Globus pallidus (tissue), 1 donor: ENCODE data around the gene SUGCT.
"Not testable (repeated sequence)": the region's sequence is repeated elsewhere in the genome, so short reads cannot be mapped to it uniquely, and the experiment has no call there.

Source experiments
- DNase-seq: peaks from one replicate; pipeline ENCODE4 v3.0.0-alpha.2; 2015; ENCODE audit warnings: low spot score

The SUGCT gene

DNA sequence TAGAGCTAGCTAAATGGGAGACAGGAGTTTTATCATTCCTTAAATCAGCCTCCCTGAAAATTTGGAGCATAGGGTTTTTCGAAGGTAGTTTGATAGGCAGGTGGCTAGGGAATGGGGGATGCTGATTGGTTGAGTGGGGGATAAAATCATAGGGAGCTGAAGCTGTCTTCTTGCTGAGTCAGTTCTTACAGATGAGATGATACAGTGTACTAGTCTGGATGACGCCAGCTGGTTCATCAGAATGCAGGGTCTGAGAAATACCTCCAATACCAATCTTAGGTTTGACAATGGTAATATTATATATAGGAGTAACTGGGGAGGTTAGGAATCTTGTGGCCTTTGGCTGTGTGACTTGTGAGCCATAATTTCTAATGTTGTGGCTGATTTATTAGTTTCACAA, 271.2 kb downstream of the SUGCT start:
- DNase-seq = no peak

DNA sequence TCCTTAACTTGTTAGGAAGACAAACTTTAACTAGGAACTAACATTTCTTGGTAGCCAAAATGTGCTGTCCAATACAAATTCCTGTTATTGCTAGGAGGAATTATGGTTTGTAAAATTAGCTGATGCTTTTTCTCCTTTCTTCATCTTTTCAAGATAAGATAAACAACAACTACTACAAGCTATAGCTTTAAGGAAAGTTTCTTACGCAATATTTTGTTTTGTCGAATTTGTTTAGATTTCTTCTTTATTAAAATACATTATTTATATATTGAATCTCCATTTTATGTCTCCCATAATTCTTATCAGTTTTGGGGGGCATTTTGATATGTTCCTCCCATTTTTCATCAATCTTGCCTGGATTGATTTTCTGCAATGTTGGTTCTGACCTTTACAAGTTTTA, 277.5 kb downstream of the SUGCT start:
- no peak for DNase-seq

DNA sequence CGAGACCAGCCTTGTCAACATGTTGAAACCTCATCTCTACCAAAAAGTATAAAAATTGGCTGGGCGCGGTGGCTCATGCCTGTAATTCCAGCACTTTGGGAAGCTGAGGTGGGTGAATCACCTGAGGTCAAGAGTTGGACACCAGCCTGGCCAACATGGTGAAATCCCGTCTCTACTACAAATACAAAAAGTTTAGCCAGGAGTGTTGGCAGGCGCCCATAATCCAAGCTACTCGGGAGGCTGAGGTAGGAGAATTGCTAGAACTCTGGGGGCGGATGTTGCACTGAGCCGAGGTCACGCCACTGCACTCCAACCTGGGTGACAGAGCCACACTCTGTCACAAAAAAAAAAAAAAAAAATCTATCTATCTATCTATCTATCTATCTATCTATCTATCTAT, 279.9 kb downstream of the SUGCT start:
- not testable (repeated sequence) for DNase-seq

DNA sequence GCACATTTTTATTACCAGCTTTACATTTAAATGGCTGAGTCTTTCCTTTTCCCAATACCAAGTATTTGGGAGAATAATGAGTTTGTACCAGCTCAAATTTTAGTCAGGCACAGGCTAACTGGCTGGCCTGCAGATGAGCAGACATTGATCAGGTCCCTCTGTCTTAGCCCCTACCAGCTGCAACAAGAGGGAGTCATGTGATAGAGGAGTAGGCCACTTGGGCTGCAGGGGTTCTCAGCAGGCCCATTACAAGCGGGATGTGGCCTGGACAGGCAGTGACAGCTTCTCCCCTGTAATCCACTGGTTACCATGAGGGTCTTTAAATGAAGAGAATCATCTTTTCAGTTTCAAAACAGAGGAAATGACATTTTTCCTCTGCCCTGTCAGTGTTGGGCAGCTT, 283.6 kb downstream of the SUGCT start:
- no peak for DNase-seq

DNA sequence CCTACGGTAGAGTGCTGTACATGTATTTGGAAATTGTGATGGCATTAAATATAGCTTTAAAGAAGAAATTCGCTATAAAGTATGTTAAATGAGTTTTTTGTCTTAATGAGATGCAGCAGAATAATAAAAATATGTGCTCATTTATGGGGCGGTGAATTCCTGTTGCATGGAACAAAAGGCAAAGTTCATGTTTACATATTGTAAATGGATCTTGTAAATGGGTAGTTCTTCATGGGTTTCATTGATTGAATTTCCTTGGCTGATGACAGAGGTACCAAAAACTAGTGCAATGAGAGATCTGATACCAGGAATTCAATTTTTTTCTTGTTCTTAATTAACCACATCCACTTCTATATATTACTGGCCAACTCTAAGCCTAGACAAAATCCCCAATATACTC, 284.2 kb downstream of the SUGCT start:
- no peak for DNase-seq

DNA sequence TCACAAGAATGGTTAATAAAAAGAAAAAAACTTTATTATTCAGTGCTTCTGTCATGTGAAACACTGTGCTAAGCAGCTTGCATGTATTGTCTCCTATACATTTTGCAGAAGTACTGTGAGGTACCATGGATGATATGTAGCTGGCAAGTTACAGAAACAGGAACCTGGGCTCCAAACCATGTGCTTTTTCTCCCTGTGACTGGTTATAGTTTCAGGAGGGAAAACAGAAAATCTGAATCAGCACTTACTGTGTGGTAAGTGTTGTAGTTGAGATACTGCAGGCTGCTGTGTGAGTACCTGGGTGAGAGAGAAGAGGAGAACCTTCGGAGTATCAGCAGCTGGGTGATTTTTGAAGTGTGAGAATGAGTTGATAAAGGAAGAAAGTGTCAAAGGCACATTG, 285.0 kb downstream of the SUGCT start:
- peak; percentile 26 for DNase-seq

DNA sequence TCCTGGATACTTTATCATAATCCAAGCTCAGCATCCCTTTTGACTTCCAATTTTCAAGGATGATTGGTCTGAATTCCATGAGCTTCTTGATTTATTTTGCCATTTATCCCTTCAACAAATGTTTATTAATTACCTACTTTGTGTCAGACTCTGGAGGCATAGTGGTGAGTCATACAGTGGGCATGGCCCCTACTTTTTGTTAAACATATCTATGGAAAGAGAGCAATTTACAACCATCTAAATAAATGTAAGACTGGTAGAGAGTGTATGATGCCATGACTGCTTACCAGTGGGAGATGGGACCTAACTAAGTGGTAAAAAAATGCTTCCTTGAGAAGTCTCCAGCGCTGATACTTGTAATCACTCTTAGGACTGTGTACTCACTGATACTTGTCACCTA, 286.6 kb downstream of the SUGCT start:
- DNase-seq = no peak

DNA sequence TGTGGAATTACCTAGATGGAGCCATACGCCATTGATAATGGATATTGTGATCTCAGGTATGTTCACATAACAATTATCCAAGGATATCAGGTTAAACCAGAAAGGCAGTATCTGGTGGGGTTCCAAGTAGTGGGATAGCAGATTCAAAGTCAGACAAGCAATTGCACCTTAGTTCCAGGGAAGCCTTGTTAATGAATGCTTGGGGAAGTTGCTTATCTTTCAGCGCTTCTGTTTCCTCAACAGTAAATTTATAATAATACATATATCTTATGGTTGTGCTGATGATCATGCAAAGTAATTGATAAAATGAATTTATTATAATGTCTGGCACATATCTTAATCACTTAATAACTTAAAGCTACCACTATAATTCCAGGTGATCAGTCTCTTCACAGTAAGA, 290.9 kb downstream of the SUGCT start:
- DNase-seq = no peak

DNA sequence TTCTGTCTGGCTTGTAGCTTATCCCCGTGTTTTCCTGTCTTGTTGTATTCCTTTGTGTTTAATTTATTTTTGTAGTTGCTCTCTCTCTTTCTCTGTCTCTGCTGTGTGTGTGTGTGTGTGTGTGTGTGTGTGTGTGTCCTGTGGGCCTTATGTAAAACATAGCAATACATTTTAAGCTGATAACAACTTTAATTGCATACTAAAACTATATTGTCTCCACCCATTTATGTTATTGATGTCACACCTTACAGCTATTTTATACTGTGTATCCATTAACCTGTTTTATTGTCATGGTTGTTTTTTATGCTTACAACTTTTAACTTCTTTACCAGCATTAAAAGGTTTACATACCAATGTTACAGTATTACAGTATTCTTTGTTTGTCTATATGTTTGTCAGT, 293.6 kb downstream of the SUGCT start:
- no peak for DNase-seq

DNA sequence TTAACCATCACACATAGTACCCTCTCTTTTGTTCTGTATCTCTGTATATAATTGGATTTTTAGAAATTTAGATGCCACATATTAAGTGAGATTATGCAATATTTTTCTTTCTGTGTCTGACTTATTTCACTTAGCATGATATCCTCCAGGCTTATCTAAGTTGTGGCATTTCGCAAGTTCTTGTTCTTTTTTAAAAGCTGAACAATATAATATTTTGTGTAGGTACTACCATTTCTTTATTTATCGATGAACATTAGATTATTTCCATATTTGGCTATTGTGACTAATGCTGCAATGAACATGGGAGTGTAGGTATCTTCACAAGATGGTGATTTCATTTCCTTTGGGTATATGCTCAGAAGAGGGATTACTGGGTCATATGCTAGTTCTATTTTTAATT, 295.0 kb downstream of the SUGCT start:
- no peak for DNase-seq

DNA sequence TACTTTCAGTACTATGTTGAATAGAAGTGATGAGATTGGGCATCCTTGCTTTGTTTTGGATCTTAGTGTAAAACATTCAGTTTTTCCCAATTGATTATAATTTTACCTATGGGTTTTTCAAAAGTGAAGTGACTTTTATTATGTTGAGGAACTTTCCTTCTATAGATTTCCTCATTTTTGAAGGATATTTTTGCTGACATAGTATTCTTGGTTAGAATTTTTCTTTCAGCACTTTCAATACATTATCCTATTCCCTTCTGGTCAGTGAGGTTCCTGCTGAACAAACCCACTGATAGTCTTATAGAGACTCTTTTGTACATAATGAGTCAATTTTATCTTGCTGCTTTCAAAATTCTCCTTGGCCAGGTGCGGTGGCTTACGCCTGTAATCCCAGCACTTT, 297.2 kb downstream of the SUGCT start:
- DNase-seq = no peak

DNA sequence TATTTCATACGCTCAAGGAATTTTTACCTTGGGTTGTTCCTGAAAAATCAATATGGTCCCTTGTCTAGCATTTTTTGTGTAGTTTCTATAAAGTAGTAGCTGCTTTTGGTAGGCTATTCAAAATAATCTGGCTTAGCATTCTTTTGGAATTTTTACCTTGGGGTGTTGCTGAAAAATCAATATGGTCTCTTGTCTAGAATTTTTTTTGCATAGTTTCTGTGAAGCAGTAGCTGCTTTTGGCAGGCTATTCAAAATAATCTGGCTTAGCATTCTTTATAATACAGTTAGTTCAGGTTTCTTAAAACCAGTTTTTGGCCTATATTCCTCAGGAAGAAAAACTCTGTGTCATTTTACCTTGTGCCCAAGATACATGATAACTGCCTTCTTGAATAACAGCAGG, 301.9 kb downstream of the SUGCT start:
- DNase-seq = no peak

DNA sequence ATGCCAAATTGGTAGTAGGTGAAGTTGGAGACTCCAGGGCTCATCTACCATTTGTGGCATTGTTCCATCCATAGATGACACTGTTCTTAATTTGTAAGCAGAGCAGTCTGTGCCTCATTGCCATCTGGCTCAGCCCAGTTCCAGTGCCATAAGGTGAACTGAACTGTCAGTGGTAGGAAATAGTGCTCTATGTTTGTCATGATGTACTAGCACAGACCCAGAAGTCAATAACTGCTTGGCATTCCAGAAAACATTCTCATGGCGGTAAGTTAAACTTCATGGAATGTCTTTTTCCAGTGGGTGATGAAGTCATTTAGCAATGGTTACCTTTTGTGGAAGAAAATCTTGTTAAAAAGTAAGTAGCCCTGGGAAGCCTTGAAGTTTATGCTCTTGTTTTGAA, 302.7 kb downstream of the SUGCT start:
- no peak for DNase-seq

DNA sequence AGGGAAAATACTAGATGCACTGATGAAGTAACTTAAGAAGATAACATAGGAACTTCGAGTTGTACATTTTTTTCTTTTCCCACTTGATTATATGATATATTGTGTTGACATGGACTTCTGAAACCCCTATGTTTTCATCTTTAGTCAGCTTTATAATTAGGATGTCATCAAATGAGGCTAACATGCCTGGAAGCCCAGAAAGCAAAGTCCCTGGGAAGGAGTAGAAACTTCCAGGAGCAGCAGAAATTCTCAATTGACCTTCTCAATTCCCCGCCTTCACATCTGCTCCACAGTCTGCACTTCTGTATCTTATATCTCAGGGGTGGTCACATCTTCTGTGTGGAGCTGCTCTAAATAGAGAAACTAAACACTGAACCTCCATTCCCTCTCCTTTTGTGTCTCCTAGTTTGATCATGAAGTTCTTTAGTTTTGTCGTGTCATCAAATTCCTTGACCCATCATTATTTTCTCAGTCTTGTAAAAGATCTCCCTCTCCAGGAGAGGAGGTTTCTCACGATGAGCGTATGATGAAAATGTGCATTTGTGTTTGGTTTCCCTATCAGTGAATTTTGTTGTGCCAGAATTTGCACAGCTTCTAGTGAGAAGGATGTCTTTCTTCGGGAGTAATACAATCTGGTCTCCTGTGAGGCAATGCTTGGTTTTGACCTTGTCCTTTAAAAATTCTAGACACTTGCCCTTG, 303.3 kb downstream of the SUGCT start:
- DNase-seq = no peak

DNA sequence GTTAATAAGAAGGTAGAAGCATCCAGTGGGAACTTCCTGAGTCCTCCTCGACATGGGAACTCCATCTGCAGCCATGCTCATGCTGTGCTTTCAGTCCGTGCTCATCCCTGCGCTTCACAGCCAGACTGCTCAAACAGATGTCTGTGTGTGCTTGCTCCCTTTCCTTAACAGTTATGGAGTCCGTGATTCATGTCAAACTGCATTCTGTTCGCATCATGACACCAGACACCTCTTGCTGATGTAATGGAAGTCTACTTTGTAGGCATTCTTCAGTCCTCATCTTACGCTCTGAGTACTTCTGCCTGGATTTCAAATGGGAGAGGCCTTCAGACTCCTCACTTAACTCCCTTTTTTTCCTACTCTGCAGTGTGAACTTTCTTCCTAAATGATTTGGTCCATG, 304.9 kb downstream of the SUGCT start:
- DNase-seq = no peak

DNA sequence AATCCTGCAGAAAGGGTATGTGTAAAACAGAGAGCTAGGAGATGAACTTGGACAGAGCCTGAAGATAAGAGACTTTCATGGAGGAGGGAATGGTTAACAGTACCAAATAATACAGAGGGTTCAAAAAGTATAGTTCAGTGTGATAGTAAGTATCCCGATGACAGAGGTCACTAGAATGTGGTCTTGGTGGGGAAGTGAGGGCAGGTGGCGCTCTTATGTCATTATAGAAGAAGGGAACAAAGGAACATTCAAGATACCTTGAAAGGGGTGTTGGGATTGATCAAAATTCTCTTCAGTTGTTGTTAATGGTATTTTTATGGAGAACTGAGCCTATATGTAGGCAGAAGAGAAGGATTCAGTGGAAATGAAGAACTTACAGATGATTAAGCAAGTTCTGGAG, 312.5 kb downstream of the SUGCT start:
- no peak for DNase-seq

DNA sequence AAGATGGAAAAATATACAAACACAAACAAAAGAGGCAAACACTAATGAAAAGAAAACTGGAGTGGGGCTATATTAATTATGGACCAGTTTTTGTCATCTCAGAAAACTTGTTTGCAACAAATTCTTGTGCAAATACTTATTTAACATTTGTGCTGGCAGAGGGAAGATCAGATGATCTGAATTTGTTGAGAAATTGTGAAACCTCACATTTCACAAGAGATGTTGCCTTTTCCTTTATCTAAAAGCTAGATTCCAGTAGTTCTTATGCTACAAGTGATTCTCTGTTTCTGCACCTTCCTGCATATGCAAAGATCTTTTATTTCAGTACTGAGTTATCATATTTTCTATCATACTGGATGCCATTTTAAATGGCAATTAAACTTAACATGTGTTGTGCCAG, 320.7 kb downstream of the SUGCT start:
- no peak for DNase-seq

DNA sequence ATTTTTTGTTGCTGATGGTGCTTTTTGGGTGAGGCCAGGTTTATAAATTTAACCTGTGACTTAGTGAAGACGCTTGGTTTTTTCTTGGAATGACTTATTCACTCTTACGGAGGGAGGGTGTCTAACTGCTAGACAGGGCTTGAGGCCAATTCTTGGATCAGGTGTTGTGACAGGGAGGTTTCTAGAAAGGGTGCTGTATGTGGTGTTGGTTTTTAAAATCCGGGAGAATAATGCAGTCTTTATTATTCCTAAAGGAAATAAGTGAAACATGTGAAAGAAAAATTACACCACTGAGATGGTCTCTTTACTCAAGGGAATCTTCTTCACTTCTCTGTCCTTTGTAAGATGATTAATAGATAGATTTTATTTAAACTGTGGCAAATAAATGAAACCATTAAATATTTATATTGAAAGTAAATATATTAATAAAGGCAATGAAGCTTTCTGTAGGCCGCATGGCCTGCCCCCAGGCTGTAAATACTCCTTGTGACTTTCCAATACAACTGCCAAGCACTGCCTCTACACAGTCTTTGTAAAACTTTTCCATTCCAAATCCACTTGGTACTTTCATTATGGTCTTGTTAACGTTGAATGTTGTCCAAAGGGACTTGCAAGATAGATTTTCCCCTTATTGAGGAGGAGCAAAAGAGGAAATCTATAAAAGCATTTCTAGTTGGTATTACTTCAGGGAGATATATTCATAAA, 323.1 kb downstream of the SUGCT start:
- DNase-seq = no peak

DNA sequence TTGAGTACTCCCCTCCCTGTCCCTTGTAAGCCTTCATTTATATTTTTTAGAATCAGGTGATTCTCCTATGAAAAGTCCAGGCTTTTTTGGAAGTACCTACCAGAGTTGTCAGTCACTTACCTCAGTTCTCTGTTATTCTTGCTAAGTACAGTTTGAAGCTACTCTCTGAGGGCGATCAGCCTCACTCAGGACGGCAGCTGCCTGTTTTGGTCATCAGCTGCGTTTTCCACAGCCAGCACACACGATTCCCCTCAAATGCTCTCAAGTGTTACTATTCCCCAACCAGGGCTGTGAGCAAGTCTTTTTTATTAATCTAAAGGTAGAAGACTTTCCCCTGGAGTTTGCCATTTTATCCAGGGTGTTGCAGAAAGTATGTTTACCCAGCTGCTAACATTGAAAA, 328.6 kb downstream of the SUGCT start:
- no peak for DNase-seq

DNA sequence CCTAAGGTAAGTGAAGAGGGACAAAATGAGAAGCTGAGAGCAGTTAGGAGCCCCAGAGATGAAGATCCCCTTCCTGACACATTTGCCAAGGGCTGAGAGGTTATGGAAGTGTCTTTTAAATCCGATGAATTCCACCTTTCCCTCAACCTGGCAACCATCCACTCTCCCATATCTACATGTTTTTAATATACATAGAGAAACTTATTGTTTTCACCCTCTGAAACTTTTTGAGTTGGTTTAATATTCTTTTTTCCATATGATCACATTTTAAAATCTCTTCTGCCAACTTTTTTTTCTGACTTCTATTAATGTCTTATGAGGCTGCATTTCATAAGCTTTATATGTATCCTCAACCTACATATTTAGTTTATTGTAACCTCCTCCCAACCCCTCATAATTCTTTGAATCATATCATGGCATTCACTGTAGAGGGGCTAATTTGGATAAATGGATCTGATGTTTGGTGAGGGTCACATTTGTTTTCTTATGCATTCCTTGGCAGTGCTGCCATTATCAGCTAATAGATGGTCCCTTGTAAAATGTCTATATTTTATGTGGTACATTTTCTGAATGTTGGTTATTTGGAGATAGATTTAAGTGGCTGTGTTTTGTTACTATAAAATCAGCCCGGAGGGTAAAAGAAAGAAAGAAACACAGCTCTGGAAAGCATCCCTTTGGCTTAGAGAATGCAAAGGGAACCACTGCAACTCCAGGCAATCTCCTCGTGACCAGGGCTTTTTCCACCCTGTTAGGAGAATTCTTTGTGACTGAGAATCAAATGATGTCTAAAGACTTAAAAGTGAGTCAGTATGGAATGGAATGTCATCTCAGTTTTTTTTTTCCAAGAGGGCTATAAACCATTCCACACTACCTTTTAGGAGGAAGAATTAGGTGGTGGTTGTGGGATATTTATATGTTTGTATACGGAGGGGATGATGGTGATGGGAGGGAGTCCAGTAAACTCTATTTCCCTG, 334.4 kb downstream of the SUGCT start:
- no peak for DNase-seq

DNA sequence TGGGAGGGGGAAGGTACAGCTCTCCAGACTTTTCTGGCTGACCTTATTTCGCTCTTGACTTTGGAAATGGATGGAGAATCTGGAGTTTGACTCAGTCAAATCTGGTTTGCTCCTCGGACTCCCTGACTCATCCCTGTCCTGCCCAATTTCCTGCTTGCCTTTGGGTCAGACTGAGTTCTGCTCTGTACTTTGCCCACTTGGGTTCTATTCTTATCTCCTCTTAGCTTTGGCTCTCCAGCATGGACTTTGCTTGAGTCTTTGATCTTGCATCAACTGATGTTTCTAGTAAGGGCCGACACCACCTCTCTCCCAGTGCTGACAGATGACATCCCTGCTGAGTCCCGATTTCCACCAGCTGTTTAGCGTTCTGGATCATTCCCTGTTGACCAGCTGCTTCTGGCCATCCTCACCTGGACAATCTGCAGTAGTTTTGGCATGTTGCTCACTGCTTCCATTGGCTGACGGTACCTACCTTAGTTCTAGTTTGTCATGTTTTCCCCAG, 335.3 kb downstream of the SUGCT start:
- no peak for DNase-seq

DNA sequence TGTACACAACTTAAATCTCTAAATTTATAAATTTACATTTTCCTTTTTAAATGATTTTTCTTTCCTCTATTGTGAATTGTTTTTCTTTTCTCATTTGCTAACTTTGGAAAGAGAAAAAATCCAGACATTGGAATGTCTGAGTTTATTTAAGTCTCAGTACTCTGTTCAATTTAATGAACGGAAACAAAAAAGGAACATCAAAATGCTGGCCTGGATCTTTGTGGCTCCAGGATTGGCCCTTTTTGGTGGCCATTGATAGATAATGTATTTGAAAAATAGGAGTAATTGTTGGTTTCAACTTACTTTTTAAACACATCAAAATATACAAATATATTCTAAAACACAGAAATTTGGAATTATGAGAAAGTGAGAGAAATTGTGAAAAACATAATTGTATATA, 336.0 kb downstream of the SUGCT start:
- no peak for DNase-seq

DNA sequence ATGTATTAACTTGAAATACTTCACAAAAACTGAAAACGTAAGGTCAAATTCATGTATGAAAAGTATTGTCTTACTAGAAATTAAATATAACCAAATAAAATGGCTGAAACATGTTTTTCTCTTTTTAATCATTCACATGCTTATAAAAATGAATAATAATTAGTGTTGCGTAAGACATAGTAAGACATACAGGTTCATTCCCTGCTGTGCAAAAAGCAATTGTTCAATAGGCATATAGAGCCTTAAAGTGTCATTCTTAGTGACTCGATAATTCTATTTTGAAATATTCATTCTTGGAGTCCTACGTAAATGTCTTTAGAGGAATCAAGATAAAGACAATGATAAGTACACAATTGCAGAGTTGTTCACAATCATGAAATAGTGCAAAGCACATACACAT, 337.1 kb downstream of the SUGCT start:
- no peak for DNase-seq
